ENCODE measurements around the gene CHD3.
A peak's percentile ranks its signal among the peaks of the same experiment; 100 is the strongest.

The CHD3 gene

DNA sequence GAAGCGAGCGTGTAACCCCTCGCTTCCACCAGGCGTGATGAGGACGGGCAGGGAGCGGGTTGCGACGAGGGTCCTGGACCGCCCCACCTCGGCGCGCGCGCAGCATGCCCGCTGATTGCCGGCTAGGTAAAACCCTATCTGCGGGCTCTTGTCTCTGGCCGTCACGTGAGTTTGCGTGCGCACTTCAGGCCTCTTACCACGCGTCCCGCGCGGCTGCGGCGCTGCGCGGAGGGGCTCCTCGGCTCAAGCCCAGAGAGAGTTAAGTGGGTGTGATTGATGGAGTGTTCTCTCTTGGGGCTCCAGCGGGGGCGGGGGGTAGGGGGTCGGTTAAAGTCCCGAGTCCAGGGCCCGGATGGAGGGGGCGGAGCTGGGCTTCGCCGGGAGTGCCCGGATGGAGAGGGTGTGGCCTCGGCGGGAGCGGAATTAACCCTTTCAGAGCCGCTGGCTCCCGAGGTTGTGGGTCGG is 46.6 kb upstream of the CHD3 start:
- H3K4me3 ChIP-seq (ENCODE audit: control insufficient read depth, low read depth, low read length) = peak overlapping the region; percentile 68
- TF ChIP-seq CTCF (conservative IDR thresholded peaks at IDR 0.05; ENCODE audit: control insufficient read depth, insufficient read depth, low read depth, low read length) = no peak
- DNase-seq (ENCODE audit: low read depth) = peak; percentile 83

- TF ChIP-seq CTCF (conservative IDR thresholded peaks at IDR 0.05; ENCODE audit: control insufficient read depth, insufficient read depth, low read depth, low read length) = no peak
- peak; percentile 96 for DNase-seq (ENCODE audit: low read depth)
- H3K4me3 ChIP-seq (ENCODE audit: control insufficient read depth, low read depth, low read length) = peak overlapping the region; percentile 68
Measured at GRCh38 chr17:7842380-7843256, 46.0 kb upstream of the CHD3 start.

- H3K4me3 ChIP-seq (ENCODE audit: control insufficient read depth, low read depth, low read length) = peak overlapping the region; percentile 68
- no peak for DNase-seq (ENCODE audit: low read depth)
- no peak for TF ChIP-seq CTCF (conservative IDR thresholded peaks at IDR 0.05; ENCODE audit: control insufficient read depth, insufficient read depth, low read depth, low read length)
Measured at GRCh38 chr17:7843257-7843535, 45.4 kb upstream of the CHD3 start.

GRCh38 chr17:7843536-7844291 is 44.9 kb upstream of the CHD3 start:
- H3K4me3 ChIP-seq (ENCODE audit: control insufficient read depth, low read depth, low read length) = peak overlapping the region; percentile 68
- no peak for TF ChIP-seq CTCF (conservative IDR thresholded peaks at IDR 0.05; ENCODE audit: control insufficient read depth, insufficient read depth, low read depth, low read length)
- DNase-seq (ENCODE audit: low read depth) = peak; percentile 83

GRCh38 chr17:7844292-7845154 is 44.1 kb upstream of the CHD3 start:
- TF ChIP-seq CTCF (conservative IDR thresholded peaks at IDR 0.05; ENCODE audit: control insufficient read depth, insufficient read depth, low read depth, low read length) = no peak
- H3K4me3 ChIP-seq (ENCODE audit: control insufficient read depth, low read depth, low read length) = peak overlapping the region; percentile 68
- peak; percentile 95 for DNase-seq (ENCODE audit: low read depth)

- TF ChIP-seq CTCF (conservative IDR thresholded peaks at IDR 0.05; ENCODE audit: control insufficient read depth, insufficient read depth, low read depth, low read length) = no peak
- H3K4me3 ChIP-seq (ENCODE audit: control insufficient read depth, low read depth, low read length) = peak overlapping the region; percentile 68
- no peak for DNase-seq (ENCODE audit: low read depth)
Measured at GRCh38 chr17:7845359-7846062, 43.1 kb upstream of the CHD3 start.
